GM19467 (cell line): ENCODE measurements around the gene TPP2.

Experiments used
- ATAC-seq: cut with Tn5 transposase; IDR thresholded peaks from one replicate; pipeline ENCODE4 v1.9.1; 2021; ENCODE audit warnings: mild to moderate bottlenecking, moderate library complexity; ENCODE audit not compliant: unreplicated experiment

Gene TPP2

DNA sequence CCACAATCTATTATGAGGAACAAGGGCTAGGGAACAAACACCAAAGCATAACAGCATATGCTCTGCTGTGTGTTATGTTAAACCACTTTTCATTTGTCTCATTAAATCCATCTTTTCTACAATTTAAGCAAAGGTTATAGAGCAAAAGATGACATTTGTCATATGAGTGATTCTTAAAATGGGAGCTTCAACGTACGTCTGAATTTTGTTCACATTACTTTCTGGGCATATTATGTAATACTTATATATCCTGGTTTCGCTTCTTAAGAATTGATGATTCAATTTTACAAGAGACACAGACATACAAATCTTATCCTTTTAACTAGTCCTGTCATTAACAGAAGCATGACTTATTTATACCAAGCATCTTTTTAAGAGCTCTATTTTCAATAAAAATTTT lies 3.3 kb upstream of the TPP2 start:
- ATAC-seq, result no peak

DNA sequence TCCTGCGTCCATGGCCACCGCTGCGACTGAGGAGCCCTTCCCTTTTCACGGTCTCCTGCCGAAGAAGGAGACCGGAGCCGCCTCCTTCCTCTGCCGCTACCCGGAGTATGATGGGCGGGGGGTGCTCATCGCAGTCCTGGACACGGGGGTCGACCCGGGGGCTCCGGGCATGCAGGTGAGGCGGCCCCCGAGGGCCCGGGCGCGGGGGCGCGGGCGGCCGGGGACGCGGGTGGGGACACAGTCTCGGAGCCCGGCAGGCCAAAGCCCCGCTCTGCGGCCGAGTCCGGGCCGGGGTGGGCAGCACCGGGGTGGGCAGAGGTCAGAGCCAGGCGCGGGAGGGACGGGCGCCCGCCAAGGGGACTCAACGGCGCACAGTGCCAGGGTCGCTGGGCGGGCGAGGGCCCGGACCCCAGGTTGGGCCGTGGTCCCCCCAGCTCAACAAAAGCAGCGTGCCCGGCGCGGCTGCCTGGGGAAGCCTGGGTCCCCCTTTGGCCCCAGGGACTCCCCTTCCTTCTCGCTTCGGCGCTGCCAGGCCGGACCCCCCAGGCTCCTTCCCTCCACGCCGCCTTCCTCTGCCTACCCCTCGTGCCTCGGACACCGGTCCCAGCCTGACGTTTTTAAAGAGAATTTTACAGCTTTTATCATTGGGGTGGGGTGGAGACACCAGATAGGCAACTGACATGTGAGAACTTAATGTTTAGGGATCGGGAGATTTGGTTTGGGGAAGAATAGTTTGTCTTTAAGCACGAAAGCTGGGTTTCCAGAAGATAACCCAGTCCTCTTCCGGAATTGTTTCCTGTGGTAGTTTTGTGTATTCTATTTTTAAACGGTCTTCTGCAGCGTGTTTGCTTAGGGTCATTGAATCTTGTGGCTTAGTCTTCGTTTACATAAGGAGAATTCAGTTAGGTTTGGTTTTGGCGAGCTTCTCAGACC lies 509 bp downstream of the TPP2 start:
- peak; percentile 13 for ATAC-seq

DNA sequence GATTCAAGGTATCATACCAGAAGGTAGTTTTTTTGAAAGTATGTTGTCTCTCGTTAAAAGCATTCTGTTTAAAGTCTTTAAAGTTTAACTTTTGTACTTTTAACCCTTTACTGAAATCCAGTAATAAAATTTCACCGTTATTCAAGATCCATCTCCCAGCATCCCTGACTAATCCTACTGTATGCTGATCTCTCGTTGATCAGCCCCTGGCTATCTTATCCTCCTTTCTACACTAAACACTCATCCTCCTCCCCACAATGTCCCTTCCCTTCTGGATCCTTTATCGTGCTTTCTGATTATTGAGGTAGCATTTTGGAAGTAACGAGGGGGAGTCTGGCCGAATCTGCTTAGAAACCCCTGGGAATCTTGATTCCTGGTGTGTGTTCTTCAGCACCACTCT lies 1.3 kb downstream of the TPP2 start:
- no peak for ATAC-seq

DNA sequence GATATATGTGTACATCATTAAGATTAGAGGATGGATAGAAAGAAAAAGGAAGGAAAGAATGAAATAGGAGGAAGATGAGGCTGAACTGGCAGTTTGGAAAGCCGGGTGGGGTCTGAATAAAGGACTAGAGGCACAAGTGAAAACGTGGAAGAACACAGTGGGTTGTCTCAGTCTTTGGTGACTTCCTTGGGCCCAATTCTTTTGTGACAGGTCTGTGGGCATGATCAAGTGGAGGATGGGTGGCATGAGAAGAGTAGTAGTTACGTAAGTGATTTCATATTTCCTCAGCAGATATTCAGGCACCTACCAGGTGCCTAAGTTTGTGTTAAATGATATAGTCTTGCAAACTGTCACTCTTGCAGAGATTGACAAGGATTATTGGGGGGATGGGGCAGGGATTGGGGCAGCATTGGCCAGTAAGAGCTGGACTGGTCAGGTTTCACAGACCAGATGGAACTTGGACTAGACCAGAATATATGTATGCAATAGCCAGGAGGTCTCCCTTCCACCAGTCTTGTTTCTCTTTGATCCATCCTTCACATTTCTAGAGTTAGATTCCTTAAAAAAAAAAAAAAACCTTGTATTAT lies 2.7 kb downstream of the TPP2 start:
- ATAC-seq, result no peak

DNA sequence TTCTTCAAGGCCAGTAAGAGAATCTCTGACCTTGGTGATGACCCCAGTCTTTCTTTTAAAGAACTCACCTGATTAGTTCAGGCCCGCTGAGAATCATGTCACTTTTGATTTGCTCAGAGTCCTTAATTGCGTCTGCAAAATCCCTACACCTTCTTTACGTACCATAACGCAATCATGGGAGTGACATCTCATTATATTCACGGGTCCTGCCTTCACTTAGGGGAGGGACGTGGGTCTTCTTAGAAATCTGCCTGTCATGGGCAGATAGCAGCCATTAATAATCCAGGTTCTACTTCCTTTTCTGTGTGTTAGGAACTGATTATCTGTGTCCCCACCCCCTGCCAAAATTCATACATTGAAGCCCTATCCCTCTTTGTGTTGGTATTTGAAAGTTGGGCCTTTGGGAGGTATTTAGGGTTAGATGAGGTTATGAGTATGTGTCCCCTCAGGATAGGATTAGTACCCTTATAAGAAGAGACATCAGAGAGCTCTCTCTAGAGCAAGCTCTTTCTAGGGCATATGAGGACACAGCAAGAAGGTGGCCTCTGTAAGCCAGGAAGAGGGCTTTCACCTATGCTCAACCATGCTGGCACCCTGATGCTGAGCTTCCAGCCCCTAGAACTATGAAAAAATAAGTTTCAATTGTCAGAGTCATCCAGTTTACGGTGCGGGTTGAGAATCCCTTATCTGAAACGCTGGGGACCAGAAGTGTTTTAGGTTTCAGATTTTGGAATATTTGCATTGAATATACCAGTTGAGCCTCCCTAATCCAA lies 9.9 kb downstream of the TPP2 start:
- no peak for ATAC-seq

DNA sequence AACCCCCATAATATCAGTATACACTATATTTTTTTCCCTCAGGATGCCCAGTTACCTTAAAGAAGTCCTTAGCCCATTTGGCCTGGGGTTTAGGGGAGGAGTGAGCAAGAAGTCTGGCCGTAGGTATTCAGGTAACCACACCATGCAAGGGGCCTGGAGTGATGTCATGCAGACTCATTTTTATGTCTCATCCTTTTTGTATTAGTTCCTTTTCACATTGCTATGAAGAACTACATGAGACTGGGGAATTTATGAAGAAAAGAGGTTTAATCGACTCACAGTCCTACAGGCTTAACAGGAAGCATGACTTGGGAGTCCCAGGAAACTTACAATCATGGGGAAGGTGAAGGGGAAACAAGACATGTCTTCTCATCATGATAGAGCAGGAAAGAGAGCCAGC lies 12.2 kb downstream of the TPP2 start:
- ATAC-seq, result no peak

DNA sequence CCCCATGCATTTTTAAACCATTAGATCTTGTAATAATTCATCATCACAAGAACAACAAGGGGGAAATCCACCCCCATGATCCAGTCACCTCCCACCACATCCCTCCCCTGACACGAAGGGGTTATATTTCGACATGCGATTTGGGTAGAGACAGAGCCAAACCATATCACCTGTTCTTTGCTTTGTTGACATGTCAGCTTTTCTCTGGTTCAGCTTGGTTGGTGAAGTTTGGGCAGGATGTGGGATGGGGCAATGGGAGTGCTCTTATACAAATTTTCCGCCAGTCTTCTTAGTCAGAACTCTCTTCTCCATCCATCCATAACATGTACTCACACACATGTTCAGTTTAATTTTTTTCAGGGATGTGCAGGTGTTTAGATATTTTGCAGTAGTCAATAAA lies 12.9 kb downstream of the TPP2 start:
- no peak for ATAC-seq

DNA sequence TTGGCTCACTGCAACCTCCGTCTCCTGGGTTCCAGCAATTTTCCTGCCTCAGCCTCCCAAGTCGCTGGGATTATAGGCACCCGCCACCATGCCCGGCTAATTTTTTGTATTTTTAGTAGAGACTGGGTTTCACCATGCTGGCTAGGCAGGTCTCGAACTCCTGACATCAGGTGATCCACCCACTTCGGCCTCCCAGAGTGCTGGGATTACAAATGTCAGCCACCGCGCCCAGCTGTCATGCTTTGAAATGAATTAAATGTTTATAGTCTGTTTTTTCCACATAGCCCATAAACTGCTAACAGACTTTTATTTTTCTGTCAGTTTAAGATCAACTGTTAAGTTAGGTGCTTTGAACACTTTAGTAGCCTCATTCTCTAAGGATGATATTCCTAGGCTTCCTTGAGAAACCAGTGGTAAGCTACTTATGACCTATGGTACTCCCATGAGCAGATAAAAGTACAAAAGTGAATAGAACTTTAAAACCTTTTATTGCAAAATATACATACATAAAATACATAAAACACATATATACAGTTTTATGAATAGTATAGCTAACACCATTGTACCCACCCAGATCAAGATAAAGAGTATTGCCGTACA lies 13.6 kb downstream of the TPP2 start:
- ATAC-seq, result no peak

DNA sequence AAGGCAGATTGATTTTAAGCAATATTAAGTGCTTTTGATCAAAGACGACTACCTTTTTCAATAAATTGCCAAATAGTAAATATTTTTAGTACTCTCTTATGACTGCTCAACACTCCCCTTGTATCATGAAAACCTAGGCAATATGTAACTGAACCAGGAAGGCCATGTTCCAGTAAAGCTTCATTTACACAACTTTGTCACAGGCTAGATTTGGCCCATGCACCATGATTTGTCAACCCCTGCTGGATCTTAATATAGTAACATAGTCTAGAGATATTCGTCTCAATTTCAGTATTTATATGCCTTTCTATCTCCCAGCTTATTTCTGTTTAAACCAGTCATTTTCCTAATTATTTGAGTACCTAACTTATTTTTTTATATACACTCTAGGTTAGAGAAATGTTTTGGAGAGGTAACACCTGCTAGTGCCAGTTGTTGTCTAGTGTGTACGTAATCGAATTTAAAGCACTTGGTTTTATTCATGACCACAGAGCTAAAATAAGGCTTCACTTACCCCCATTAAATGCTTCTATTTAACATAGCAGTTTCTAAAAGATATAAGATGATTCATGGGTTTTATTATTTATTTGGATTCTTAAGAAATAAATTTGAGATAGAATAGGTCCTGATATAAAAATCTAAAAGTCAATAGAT lies 21.0 kb downstream of the TPP2 start:
- no peak for ATAC-seq

DNA sequence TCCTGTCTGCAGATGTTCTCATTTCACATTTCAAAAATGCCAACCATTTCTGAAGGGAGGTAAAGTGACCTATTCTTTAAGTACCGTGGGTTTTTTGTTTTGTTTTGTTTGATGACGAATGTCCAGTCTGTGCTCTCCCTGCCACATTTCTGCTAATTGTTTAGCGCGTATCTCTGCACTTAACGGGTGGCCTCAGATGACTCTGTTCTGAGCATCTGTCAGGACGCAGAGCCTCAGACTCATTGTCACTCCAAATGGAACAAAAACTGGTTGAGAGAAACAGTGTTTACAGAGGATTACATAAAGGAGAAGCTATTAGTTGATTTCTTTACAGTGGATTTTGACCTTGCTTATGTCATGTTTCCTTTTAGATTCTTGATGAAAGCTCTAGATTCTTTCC lies 23.7 kb downstream of the TPP2 start:
- no peak for ATAC-seq

DNA sequence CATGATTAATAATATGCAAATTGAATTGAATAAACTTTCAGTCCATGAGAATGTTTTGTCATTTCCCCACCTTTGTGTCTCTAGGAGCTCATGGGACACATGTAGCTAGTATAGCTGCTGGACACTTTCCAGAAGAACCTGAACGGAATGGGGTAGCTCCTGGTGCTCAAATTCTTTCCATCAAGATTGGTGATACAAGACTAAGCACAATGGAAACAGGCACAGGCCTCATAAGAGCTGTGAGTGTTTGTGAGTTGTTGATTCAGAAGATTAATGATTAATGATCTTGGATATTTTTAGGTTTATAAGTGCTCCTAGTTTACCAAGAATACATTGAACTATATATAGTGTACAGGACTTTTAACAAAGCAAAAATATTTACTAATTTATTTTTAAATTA lies 30.1 kb downstream of the TPP2 start:
- no peak for ATAC-seq

DNA sequence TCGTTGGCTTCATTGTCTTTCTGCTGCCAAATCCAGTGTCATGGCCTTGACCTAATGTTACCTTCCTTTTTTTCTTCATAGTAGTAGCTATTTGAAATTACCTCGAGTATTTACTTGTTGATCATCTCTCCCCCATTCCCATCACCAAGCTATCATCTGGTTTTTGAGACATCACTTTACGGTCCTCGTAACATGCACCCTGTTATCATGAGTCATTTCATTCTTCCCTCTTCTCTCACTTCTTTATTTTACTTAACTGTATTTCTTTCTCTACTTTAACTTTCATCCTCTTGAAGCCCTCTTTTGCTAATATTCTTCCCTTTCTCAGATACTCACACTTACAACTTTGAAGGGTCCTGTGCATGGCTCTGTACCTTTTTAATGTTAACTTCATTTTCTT lies 31.8 kb downstream of the TPP2 start:
- no peak for ATAC-seq

DNA sequence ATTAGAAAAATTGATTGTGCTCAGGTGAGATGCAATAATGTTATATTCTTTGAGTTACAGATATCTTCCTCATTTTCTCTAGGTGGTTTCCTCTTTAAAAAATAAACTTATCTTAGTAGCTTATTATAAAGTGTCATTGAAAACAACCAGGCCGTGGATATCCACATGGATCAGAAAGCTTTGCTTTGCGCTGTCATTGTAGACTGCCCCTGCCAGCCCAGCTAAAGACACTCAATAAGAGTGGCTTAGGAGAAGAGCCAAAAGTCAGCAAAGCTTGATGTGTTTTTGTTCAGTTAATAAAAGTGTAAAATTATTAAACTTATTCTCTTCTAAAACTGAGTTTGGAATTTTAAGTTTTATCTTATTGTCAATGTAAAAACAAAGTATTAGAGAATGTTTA lies 34.4 kb downstream of the TPP2 start:
- ATAC-seq, result no peak

DNA sequence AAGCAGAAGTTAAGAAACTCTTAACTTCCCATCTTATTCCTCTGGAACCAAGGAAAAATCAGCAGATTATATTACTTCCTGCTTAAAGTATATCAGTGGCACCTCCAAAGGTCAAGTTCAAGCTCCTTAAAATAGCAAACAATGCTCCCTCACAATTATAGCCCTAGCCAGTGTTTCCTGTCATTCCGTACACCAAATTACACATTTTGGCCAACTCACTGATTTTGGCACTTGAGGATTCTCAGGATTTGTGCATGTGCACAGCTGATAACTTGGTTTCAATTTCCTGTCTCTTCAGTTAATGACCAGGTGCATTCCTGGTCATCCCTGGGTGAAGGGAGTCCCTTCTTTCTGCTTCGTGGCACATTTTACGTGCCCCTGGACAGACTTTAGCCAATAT lies 42.0 kb downstream of the TPP2 start:
- ATAC-seq, result no peak

DNA sequence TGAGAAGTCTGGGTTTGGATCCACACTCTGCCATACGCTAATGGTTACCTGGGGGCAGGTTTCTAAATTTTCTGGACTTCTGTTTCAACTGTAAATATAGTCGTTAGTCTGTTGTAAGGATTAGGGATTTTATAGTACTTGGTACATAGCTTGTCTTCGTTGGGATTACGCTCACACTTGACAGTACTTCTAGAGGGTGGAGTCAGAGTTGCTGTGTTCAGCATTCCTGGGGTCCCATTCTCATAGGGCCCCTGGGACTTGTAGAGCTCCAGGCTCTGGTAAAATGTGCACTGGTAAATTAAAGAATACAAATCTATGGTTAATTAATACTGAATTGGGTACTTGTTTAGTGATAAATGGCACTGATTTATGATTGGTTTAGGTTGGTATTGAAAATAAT lies 45.2 kb downstream of the TPP2 start:
- no peak for ATAC-seq

DNA sequence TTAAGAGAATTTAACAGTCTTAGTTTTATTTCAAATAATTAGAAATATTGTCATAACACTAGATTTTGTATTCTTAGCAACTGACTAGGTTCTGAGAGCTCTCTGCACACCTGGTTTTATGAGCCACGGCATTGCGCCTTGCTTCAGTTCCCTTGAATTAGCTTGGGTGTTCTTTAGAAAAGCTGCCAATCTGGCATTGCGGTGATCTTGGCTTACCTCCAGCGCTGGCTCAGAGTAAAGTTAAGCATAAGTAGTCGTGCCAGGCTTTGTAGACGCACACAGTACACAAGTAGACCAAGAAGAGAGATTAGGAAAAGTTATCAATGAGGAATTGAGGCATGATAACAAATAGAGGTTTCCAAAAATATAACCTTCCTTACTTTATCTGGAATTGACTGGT lies 45.7 kb downstream of the TPP2 start:
- no peak for ATAC-seq

DNA sequence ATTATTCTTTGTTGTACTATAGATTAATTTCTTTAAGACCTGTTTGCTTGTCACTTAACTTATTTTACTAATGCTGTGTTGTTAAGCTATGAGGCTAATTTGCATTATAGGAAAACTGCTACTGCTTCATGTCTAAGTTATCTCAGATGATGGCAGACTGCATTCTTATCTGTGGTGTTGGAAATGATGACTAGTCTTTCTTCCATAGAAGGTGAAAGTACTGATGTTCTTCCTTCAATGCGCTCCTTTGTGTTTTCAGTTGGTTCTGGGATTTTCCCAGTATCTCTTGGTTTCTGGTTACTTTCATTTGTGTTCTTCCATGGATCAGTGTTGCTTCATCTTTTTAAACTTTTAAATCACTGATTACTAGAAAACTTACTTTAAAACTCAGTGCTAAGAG lies 46.9 kb downstream of the TPP2 start:
- ATAC-seq, result no peak

DNA sequence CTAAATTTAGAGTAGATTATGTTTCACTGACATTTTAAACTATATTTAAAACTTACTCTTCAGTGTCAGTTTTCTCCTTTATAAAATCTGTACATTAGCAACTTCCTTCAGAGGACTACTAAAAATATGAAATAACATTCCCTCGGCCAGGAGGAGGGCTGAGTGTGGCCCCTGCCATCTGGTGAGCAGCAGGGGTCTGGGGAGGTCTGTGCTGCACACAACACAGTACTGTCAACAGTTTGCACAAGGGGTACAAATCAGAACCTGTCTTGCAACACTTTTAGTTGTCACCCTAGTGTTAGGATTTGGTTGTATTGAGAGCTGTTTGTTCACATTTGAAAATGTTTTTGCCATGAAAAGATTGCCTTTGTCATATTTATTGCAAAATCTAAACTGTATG lies 48.9 kb downstream of the TPP2 start:
- ATAC-seq, result no peak

DNA sequence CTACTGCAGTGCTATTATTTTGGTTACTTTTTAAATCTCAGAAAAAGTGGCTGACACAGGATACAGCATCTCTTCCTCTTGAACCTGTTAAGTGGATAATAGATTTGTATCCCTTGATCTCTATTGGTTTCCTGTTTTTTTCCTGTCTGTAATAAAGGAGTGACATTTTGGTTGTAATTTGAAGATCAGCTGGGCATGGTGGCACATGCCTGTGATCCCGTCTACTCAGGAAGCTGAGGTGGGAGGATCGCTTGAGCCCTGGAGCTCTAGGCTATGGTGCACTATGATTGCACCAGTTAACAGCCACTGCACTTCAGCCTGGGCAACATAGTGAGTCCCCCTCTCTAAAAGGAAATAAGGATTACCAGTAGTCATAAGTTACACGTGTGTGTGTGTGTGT lies 51.3 kb downstream of the TPP2 start:
- ATAC-seq, result no peak

DNA sequence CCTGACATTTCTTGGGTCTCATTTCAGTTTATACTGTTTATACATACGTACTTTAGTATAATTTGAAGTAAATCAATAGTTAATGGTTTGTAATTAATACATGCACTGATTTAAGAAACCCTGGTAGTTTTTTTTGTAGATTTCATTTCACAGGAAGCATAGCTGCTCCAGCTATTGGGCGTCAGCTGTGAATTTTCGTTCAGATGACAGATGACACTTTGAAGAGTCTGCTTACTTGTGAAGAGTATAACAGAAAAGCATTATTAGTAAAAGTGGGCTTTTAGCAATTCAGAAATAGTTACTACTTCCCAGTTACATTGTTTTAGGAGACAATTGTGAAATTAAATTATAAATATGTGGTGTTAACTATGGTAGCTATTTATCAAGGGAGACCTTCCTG lies 53.7 kb downstream of the TPP2 start:
- no peak for ATAC-seq

DNA sequence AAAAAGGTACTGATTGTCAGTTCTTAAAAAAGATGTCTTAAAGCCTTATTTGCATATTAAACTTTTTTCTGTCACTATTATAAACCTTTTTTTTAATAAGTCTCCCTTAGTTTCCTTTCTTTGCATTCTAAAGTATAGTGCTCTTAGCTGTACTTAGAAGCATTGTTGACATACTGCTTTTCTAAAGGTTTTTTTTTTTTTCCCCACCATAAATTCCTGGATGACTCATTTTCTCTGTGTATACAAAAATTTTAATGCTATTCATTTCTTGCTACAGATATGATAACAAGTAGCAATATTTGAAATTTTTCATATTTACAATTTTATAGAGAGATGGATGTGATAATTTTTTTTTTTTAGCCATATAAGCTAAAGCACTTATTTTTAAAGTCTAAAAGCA lies 54.6 kb downstream of the TPP2 start:
- no peak for ATAC-seq
